HS-27A (cell line): ENCODE results near the gene GEMIN2.
"Not testable (repeated sequence)": the region's sequence is repeated elsewhere in the genome, so short reads cannot be mapped to it uniquely, and the experiment has no call there.

ENCODE experiments used
- DNase-seq: peaks from one replicate; pipeline ENCODE4 v3.0.0-alpha.2; 2012; ENCODE audit warnings: low read depth, missing footprints

GEMIN2 gene

GRCh38 chr14:39176263-39177167 is 62.4 kb downstream of the GEMIN2 start:
- DNase-seq = no peak

- no peak for DNase-seq
Observed at GRCh38 chr14:39177168-39177545, 63.0 kb downstream of the GEMIN2 start.

GRCh38 chr14:39179042-39179441 is 64.9 kb downstream of the GEMIN2 start:
- DNase-seq = no peak

GRCh38 chr14:39180553-39180952 is 66.4 kb downstream of the GEMIN2 start:
- DNase-seq = no peak

GRCh38 chr14:39181026-39181692 is 67.0 kb downstream of the GEMIN2 start:
- no peak for DNase-seq

- no peak for DNase-seq
Observed at GRCh38 chr14:39181693-39182047, 67.5 kb downstream of the GEMIN2 start.

GRCh38 chr14:39182770-39183684 is 68.9 kb downstream of the GEMIN2 start:
- DNase-seq = no peak

- not testable (repeated sequence) for DNase-seq
Observed at GRCh38 chr14:39183685-39184003, 69.5 kb downstream of the GEMIN2 start.

GRCh38 chr14:39184628-39185255 is 70.6 kb downstream of the GEMIN2 start:
- DNase-seq = no peak

- no peak for DNase-seq
Observed at GRCh38 chr14:39185256-39186049, 71.3 kb downstream of the GEMIN2 start.
